Subcutaneous adipose tissue (tissue), 4 donors: ENCODE results near the gene CCDC27. TPM values are rescaled to one million over a fixed set of nuclear protein-coding genes. Genes with fewer than 3 reads are reported as not detected.

ENCODE experiments used
- total RNA-seq, 4 donors: library from RNA; depleted of rRNA; stranded (reverse); fragments of >200 nt; gene quantifications; one replicate each; pipeline ENCODE4 v1.1.0, GENCODE V29; 2016
- TF ChIP-seq, protein P1 (sequence below): fragments of 450-650 bp; IDR thresholded peaks from one replicate; pipeline ENCODE4 v1.5.1; 2016; ENCODE audit warnings: low read depth, mild to moderate bottlenecking, control low read depth, antibody characterized with exemption, moderate library complexity

CCDC27 gene
- total RNA-seq, 4 donors from 2014 or later: not detected

DNA sequence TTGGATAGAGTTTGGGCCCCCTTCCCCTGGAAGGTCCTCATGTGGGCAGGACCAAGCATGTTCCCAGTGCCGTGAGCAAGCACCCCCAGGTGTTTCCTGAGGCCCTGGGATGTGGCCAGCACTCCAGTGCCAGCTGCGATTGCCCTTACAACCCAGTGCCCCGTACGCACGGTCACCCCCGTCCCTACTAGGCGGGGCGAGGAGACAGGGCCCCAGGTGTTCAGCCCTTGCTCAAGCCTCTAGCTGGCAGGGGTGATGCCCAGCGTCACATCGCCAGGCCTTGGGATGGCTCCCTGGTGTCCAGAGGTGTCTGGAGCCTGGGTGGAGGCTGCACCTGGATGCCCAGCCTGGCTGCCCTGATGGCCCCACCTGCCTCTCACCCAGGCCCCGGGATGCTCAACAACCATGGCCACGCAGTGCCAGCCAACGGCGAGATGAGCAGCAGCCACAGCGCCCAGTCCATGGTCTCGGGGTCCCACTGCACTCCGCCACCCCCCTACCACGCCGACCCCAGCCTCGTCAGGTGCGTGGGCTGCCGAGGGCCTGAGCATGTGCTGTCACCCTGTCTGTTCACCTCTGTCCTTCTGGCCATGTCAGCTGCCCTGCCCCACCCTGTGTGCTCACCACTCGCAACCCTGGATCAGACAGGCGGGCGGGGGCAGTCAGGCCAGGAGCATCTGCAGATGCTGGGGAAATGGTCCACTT lies 21.6 kb upstream of the CCDC27 start:
- TF ChIP-seq, protein P1, sequence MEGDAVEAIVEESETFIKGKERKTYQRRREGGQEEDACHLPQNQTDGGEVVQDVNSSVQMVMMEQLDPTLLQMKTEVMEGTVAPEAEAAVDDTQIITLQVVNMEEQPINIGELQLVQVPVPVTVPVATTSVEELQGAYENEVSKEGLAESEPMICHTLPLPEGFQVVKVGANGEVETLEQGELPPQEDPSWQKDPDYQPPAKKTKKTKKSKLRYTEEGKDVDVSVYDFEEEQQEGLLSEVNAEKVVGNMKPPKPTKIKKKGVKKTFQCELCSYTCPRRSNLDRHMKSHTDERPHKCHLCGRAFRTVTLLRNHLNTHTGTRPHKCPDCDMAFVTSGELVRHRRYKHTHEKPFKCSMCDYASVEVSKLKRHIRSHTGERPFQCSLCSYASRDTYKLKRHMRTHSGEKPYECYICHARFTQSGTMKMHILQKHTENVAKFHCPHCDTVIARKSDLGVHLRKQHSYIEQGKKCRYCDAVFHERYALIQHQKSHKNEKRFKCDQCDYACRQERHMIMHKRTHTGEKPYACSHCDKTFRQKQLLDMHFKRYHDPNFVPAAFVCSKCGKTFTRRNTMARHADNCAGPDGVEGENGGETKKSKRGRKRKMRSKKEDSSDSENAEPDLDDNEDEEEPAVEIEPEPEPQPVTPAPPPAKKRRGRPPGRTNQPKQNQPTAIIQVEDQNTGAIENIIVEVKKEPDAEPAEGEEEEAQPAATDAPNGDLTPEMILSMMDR: no peak

DNA sequence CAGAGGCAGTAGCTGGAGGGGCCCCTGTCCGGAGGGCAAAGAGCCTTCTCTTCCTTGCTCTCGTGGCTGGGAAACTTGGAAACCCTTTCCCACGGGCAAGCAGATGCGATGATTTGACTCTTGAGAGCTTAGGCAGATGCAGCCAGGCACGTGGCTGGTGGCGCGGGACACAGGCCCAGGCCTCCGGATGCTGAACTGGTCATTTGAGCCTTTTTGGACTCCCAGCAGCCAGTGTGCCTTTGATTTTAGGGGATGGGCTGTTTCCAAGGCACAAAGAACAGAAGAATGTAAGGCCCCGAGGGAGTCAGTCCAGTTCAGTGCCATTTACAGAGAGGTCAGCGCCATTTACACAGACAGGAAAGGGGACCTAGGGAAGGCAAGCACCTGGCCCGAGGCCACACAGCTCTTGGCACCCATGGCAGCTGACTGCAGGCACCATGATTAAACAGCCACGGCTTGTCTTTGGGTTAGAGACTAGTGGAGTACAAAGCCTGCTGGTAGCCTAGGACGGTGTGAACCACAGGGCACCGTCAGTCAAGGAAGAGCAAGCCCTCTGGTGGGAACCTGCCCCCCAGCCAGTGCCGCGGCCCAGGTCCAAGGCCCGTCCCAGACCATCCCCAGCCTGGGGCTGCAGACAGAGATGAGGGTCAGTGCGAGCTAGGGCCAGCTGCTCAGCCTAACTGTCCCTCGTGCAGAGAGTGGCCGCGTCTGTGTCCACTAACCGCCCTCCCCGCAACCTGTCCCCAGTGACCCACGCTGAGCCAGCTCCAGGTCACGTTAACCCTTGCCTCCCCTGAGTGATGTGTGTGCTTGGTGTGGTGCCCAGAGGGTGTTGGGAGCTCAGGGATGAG lies 20.4 kb upstream of the CCDC27 start:
- TF ChIP-seq, protein P1: no peak

DNA sequence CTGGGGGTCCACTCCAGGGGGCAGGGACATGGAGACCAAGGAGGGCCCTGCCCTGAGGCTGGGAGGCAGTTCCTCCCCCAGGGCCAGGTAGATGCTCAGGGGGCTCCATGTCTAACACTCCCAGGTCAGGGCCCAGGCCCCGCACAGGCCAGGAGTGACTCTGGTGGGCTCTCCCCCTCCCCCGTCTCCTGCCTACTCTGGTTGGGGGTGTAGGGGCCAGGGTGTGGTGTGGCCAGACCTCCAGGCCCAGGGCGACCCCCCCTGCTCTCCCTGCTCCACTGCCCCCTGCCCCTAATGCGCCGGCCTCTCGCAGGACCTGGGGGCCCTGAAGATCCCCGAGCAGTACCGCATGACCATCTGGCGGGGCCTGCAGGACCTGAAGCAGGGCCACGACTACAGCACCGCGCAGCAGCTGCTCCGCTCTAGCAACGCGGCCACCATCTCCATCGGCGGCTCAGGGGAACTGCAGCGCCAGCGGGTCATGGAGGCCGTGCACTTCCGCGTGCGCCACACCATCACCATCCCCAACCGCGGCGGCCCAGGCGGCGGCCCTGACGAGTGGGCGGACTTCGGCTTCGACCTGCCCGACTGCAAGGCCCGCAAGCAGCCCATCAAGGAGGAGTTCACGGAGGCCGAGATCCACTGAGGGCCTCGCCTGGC lies 19.7 kb upstream of the CCDC27 start:
- TF ChIP-seq, protein P1: no peak

DNA sequence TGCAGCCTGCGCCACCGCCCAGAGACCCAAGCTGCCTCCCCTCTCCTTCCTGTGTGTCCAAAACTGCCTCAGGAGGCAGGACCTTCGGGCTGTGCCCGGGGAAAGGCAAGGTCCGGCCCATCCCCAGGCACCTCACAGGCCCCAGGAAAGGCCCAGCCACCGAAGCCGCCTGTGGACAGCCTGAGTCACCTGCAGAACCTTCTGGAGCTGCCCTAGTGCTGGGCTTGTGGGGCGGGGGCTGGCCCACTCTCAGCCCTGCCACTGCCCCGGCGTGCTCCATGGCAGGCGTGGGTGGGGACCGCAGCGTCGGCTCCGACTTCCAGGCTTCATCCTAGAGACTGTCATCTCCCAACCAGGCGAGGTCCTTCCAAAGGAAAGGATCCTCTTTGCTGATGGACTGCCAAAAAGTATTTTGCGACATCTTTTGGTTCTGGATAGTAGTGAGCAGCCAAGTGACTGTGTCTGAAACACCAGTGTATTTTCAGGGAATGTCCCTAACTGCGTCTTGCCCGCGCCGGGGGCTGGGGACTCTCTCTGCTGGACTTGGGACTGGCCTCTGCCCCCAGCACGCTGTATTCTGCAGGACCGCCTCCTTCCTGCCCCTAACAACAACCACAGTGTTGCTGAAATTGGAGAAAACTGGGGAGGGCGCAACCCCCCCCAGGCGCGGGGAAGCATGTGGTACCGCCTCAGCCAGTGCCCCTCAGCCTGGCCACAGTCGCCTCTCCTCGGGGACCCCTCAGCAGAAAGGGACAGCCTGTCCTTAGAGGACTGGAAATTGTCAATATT lies 19.0 kb upstream of the CCDC27 start:
- TF ChIP-seq, protein P1: no peak

DNA sequence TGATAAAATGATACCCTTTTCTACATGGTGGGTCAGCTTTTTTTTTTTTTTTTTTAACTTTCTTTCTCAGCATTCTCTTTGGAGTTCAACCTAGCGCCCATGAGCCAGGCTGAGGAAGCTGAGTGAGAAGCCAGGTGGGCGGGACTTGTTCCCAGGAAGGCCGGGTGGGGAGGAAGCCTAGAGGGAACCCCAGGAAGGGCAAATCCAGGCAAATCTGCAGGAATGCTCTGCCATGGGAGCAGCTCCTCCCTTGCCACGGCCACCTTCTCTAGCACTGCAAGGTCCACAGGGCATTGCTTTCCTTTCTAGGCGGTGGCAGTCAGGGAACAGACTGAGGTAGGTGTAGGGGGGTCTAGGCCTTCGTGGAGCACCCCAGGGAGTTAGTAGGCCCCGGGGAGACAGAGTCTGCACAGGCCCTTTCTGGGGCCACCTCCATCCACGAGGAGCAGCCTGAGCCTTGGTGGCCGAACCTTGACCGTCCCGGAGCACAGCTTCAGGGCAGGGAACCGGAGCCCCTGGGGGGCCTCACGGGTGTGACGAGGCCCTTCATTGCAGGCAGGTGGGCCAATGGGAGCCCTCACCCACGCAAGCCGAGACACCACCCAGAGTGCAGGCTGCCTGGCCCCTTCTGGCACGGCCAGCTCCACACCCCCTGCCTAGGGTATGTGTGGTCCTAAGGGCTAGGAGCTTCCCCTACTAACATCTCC lies 18.2 kb upstream of the CCDC27 start:
- TF ChIP-seq, protein P1: no peak

DNA sequence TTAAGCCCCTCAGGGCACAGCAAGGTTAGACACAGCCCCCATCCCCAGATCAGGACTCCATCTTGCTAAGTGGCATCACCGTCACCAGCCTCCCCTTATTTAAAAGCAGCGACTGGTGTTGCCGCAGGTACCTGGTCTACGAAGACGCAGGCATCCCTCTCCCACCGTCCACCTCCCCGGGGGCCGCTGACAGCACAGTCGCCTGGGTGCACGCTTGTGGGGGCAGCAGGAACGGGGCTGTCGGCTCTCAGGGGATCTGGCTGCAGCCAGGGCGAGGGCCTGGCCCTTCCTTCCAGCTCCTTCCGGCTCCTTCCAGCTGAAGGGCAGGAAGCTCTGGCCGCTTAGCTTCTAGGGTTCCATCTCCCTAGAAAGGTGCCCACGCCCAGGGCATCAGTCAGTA lies 17.6 kb upstream of the CCDC27 start:
- TF ChIP-seq, protein P1: no peak
